A673 (cell line): ENCODE data around the gene LCT.

Experiments used
- EZH2 ChIP-seq: fragments of 200-600 bp; sonication (generic); IDR thresholded peaks from 2 replicates; pipeline ENCODE4 v1.6.1; 2017; ENCODE audit warnings: borderline replicate concordance, low read depth, mild to moderate bottlenecking, mixed read lengths, antibody characterized with exemption, low read length; ENCODE audit not compliant: poor library complexity, severe bottlenecking
- TF ChIP-seq, protein P1 (sequence below): fragments of 300-800, 200-600 bp; sonication (generic); conservative IDR thresholded peaks from 2 replicates; pipeline ENCODE4 v1.5.1; 2017; ENCODE audit warnings: low read depth, mild to moderate bottlenecking, antibody characterized with exemption, low read length, moderate library complexity, mixed read lengths

DNA sequence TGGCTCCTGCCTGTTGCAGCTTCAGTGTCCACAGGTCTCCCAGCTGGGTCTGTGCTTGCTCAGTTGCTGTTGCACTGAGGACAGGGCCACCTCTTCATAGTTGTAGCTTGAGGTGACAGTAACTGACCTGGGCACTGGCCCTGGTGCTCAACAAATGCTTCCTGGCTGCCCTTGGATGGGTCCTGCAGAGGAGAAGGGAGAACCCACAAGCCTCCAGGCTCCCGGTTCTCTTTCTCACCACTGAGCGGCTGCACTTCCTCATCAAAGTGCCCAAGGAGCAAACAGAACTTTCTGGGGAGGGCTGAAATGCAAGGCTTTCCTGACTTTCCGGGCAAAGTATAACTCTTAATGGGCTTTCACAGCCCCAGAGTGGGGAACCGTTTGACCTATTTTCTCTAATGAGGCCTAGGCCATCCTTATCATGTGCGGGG is 38.7 kb downstream of the LCT start:
- TF ChIP-seq, protein P1, sequence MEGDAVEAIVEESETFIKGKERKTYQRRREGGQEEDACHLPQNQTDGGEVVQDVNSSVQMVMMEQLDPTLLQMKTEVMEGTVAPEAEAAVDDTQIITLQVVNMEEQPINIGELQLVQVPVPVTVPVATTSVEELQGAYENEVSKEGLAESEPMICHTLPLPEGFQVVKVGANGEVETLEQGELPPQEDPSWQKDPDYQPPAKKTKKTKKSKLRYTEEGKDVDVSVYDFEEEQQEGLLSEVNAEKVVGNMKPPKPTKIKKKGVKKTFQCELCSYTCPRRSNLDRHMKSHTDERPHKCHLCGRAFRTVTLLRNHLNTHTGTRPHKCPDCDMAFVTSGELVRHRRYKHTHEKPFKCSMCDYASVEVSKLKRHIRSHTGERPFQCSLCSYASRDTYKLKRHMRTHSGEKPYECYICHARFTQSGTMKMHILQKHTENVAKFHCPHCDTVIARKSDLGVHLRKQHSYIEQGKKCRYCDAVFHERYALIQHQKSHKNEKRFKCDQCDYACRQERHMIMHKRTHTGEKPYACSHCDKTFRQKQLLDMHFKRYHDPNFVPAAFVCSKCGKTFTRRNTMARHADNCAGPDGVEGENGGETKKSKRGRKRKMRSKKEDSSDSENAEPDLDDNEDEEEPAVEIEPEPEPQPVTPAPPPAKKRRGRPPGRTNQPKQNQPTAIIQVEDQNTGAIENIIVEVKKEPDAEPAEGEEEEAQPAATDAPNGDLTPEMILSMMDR: no peak
- TF ChIP-seq EZH2: no peak
